Measurements from ENCODE around the gene DIP2C.

DNA sequence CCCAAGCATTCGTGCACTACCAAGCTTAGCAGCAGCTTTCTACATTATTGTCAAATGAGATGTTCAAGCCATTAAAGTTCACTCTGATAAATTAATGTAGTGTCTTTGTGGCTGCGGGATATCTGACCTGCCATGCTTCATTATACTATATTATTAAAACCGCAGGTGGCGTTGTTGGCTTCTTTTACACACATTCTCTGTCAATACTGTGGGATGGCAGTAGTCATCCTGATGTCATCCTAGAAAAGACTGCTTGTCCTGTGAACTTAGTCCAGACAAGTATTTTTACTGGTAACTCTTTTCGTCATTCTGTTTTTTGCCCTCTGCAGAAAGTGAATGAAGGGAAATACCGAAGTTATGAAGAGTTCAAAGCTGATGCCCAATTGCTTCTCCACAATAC is 450.4 kb downstream of the DIP2C start:
- peak in 1 of 6 experiments; percentile 37 for TF ChIP-seq CTCF (IDR thresholded peaks at IDR 0.05)
- no peak for TF ChIP-seq POLR2A (IDR thresholded peaks at IDR 0.05)
